Panc1 (cell line): Measurements from ENCODE around the gene MAPK8IP2.

ENCODE experiments used
- CTCF ChIP-seq: fragments of 450-650 bp; IDR thresholded peaks from 2 replicates; pipeline ENCODE4 v1.5.1; 2017; ENCODE audit warnings: mild to moderate bottlenecking
- SIN3A ChIP-seq: IDR thresholded peaks from 2 replicates; pipeline ENCODE4 v1.6.1; 2012; ENCODE audit warnings: low read depth, mild to moderate bottlenecking, low read length, moderate library complexity, borderline replicate concordance; ENCODE audit not compliant: insufficient read depth

- TF ChIP-seq CTCF (no peak), SIN3A (no peak)
Measured at GRCh38 chr22:50624347-50625130, 23.9 kb downstream of the MAPK8IP2 start.
